Pancreas (tissue), 10 donors: Measurements from ENCODE around the gene CACNA1C. TPM values are rescaled to one million over a fixed set of nuclear protein-coding genes. Genes with fewer than 3 reads are reported as not detected.

Source experiments
- ATAC-seq, 4 donors: fragments of 200-7000 bp; cut with Tn5 transposase; one replicate each; pipeline versions ENCODE4 v1.8.0 to v1.9.1; 2020; ENCODE audit warnings: mild to moderate bottlenecking in 4 of 4, moderate library complexity in 4 of 4
- DNase-seq, 6 donors: peaks; one replicate each; pipeline ENCODE4 v3.0.0-alpha.2; 2020
- FAIRE-seq: peaks from 2 replicates; lab custom pipeline; 2012; peaks lifted over from hg19 to GRCh38; lab: Jason Lieb, UNC
- H3K27ac ChIP-seq, 4 donors: fragments of 200-600 bp; sonication (generic); 1 replicate in 3 of 4; 2 replicates in 1 of 4; pipeline versions ENCODE4 v1.5.0 to v1.8.0; 2020
- H3K27me3 ChIP-seq, 4 donors: fragments of 200-600 bp; one replicate each; pipeline ENCODE4 v1.8.0; 2021
- H3K36me3 ChIP-seq, 3 donors: fragments of 200-600 bp; sonication (generic) in 1 of 3; one replicate each; pipeline versions ENCODE4 v1.5.0 to v1.8.0; 2020 to 2021
- H3K4me1 ChIP-seq, 3 donors: fragments of 200-600 bp; one replicate each; pipeline ENCODE4 v1.8.0; 2021
- H3K4me3 ChIP-seq, 4 donors: fragments of 200-600 bp; sonication (generic) in 2 of 4; one replicate each; pipeline versions ENCODE4 v1.5.0 to v1.8.0; 2020 to 2021
- H3K9me3 ChIP-seq, 4 donors: fragments of 200-600 bp; one replicate each; pipeline ENCODE4 v1.8.0; 2021
- WGBS, 2 donors: extraction: QIAGEN DNeasy Blood & Tissue Kit; methylation state at CpG; one replicate each; pipeline ENCODE4 v1.1.7; 2013; 5-methylcytosine and 5-hydroxymethylcytosine counted together
- intact Hi-C, 3 donors: fragments of 100-400 bp; cut with DNase I; formaldehyde crosslinking; loops; one replicate each; pipeline versions ENCODE4 v1.11.1 to v1.14.2; 2022
- polyA plus RNA-seq, 2 donors: library from polyadenylated mRNA; stranded (reverse); fragments of 200-250 nt; gene quantifications; one replicate each; pipeline ENCODE4 v1.2.3, GENCODE V29; 2013
- total RNA-seq, 6 donors: library from RNA; stranded (reverse); fragmentation: NEBNext Ultra II Directional in 4 of 6; extraction: Animal tissue kit (Norgen Biotek cat#: 25700) in 4 of 6; gene quantifications; one replicate each; pipeline versions ENCODE4 v1.2.1 to v1.2.4, GENCODE V29; 2021 to 2023
- TF ChIP-seq, protein P1 (sequence below), 4 donors: fragments of 200-600 bp; sonication (generic) in 3 of 4; IDR thresholded peaks; one replicate each; pipeline versions ENCODE4 v1.5.0 to v1.8.0; 2021; ENCODE audit warnings: antibody characterized with exemption in 4 of 4
- donor health status: healthy with polysubstance abuse.
- donor health status: DM: no; HTN: no; CAD: no; lungs with moderate emphysema.
- donor health status: DM: no; HTN: no; CAD: no.
- donor health status: control.
- donor health status: control.
- donor health status: Bipolar disorder and iron deficiency.
- donor health status: DM: yes; HTN: yes; CAD: no.
- donor health status: DM: no; HTN: no; CAD: no.
- donor health status: DM: no; HTN: no; CAD: no.
- donor health status: DM: yes; HTN: yes; CAD: no.

CACNA1C gene
- total and polyA plus RNA-seq, 8 donors: 1.2 to 3.8 (median 2.3) TPM

DNA sequence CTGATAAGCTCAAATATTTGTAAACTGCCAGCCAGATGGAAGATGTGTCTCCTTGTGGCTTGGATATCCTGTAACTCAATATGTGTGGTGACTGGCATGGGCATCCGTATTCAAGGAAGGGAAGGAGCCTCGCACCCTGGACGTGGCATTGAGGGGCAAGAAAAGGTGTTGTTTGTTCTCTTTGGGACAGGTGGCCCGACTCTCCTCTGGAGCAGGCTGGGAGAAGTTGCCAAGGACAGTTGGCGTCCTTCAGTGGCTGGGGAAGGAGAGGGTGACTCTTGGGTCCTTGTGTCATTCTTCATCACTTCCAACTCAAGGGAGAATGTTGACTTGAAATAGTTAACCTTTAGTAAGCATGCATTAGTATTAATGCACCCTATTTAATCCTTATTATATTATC is 39.6 kb downstream of the CACNA1C start:
- 60 to 73% methylated on average over 5 of the region's 5 CpGs for WGBS, 2 donors
- FAIRE-seq (no peak), DNase-seq (no peak), ATAC-seq (no peak)
- no peaks in the 10 kb centered on the region for H3K27me3 ChIP-seq
- no peak overlapping the region for H3K4me3 ChIP-seq
- no peaks in the 10 kb centered on the region for H3K4me1 ChIP-seq
- H3K36me3 ChIP-seq: no peaks in the 10 kb centered on the region
- TF ChIP-seq, protein P1, sequence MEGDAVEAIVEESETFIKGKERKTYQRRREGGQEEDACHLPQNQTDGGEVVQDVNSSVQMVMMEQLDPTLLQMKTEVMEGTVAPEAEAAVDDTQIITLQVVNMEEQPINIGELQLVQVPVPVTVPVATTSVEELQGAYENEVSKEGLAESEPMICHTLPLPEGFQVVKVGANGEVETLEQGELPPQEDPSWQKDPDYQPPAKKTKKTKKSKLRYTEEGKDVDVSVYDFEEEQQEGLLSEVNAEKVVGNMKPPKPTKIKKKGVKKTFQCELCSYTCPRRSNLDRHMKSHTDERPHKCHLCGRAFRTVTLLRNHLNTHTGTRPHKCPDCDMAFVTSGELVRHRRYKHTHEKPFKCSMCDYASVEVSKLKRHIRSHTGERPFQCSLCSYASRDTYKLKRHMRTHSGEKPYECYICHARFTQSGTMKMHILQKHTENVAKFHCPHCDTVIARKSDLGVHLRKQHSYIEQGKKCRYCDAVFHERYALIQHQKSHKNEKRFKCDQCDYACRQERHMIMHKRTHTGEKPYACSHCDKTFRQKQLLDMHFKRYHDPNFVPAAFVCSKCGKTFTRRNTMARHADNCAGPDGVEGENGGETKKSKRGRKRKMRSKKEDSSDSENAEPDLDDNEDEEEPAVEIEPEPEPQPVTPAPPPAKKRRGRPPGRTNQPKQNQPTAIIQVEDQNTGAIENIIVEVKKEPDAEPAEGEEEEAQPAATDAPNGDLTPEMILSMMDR (IDR thresholded peaks at IDR 0.05): no peak
- no peaks in the 10 kb centered on the region for H3K9me3 ChIP-seq
- intact Hi-C loops: no loop called here
- H3K27ac ChIP-seq: no peak overlapping the region

DNA sequence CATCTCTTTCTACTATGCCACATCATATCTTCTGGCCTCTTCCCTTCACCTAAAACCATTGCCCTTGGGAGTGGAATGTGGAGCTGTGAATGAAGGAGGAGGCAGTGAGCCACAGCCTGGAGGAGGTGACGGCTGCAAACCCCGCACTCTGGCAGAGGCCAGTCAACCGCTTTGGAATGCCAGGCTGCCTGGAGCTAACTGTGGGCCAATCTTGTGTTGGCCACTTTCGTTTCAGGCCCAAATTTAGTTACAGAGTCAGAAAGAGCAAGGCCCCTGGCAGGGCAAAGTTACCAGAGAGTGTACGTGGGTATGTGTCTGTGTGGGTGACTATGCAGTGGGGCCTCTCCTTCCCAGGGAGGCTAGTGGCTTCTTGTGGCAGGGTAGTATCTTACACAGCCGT is 40.1 kb downstream of the CACNA1C start:
- H3K9me3 ChIP-seq: no peaks in the 10 kb centered on the region
- H3K4me3 ChIP-seq: no peak overlapping the region
- no peak for DNase-seq
- 72 to 81% methylated on average over 6 of the region's 6 CpGs for WGBS, 2 donors
- FAIRE-seq: no peak
- no peak for ATAC-seq
- H3K27me3 ChIP-seq: no peaks in the 10 kb centered on the region
- H3K27ac ChIP-seq: no peak overlapping the region
- H3K4me1 ChIP-seq: no peaks in the 10 kb centered on the region
- TF ChIP-seq, protein P1 (IDR thresholded peaks at IDR 0.05): no peak
- H3K36me3 ChIP-seq: no peaks in the 10 kb centered on the region
- intact Hi-C loops: no loop called here

DNA sequence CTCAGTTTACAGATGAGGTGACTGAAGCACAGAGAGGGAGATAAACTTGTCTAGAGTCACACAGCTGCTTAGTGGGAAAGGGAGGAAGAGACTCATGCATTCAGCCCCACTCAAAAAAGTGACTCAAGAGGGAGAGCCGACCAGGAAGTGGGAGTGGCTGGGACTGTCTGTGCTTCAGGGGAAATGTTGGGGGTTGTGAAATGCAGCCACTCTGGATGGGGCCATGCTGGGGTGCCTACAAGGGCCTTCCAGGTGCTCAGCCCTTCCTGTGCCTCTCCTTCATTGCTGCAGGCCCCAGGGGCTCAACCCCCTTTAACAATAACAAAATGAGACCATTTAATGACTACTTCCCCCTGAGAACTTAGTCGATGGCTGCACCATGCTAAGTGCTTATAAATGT is 41.8 kb downstream of the CACNA1C start:
- WGBS, 2 donors: 22 to 30% methylated on average over 2 of the region's 2 CpGs
- DNase-seq (no peak), ATAC-seq (no peak), FAIRE-seq (no peak)
- Histone ChIP-seq H3K27ac (no peak overlapping the region), H3K27me3 (no peaks in the 10 kb centered on the region), H3K4me1 (no peaks in the 10 kb centered on the region), H3K9me3 (no peaks in the 10 kb centered on the region), H3K4me3 (no peak overlapping the region), H3K36me3 (no peaks in the 10 kb centered on the region)
- intact Hi-C loops: no loop called here
- TF ChIP-seq, protein P1 (IDR thresholded peaks at IDR 0.05): no peak

DNA sequence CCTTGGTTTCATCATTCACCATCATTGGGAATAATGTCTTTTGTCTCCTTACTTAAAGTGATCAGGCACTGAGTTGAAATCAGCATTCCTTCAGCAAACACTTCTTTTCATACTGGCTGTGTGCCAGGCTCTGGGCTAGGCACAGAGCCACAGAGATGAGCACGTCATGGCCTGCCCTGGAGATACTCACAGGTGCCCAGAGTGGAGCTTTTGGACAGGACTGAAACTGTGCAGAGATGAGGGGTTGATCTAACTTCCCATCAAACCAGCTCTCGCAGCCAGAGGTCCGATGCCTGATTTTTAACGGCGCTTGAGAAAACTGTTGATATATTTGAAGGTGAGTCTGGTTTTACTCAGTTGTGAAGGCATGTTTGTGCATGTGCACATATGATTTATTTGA is 43.1 kb downstream of the CACNA1C start:
- DNase-seq (no peak), ATAC-seq (no peak), FAIRE-seq (peak; percentile 47)
- Histone ChIP-seq H3K27ac (no peak overlapping the region), H3K4me1 (no peaks in the 10 kb centered on the region), H3K9me3 (no peaks in the 10 kb centered on the region), H3K27me3 (no peaks in the 10 kb centered on the region), H3K36me3 (no peaks in the 10 kb centered on the region), H3K4me3 (no peak overlapping the region)
- intact Hi-C loops: no loop called here
- TF ChIP-seq, protein P1 (IDR thresholded peaks at IDR 0.05): no peak
- WGBS, 2 donors: 83 to 86% methylated on average over 5 of the region's 5 CpGs

DNA sequence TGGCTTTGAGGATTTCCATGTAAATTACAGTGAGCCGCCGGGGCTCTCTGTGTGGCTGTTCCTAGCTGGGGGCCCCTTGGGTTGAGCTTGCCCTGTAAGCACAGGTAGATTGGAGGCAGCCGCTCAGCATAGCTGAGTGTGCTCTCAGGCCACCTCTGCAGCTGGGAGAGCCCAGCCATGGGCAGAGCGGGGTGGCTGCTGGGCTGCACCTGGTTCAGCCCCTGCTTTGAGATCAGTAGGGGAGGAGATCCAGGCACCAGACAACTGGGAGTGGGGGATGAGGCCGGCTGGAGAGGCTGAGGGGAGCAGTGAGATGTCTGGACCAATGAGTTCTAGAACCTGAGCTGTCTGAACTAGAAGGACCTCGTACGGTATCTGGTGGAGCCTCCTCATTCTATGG is 44.8 kb downstream of the CACNA1C start:
- Histone ChIP-seq H3K36me3 (no peaks in the 10 kb centered on the region), H3K27ac (no peak overlapping the region), H3K4me1 (no peaks in the 10 kb centered on the region), H3K4me3 (no peak overlapping the region), H3K9me3 (no peaks in the 10 kb centered on the region), H3K27me3 (no peaks in the 10 kb centered on the region)
- no peak for ATAC-seq
- no peak for DNase-seq
- 66 to 72% methylated on average over 7 of the region's 7 CpGs for WGBS, 2 donors
- no peak for FAIRE-seq
- intact Hi-C loops: no loop called here
- TF ChIP-seq, protein P1 (IDR thresholded peaks at IDR 0.05): no peak
